ENCODE results near the gene GPC3.

The GPC3 gene

DNA sequence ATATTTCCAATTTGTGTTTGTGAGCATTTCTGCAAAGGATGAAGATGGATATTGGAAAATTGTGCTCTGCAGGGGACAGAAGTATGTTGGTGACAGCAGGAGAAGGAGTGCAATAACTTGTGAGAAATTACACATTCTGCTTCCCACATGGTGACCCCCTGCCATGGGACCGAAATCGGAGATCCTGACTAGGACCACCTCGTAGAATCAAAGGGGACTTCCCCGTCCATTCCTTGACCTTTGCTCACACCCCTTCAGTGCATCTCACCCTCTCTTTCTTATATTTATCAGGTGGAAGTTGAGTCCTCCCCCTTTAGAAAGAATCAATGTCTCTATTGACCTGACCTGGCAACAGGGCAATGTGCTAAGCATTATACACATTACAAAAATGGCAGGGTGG lies 451.2 kb downstream of the GPC3 start:
- Histone ChIP-seq H3K79me2 (ENCODE audit: insufficient read depth, low read length) (no peaks in the 10 kb centered on the region), H3K27ac (ENCODE audit: low read depth, low read length, poor library complexity, severe bottlenecking) (no peak overlapping the region), H3K4me2 (ENCODE audit: low read length) (no peak overlapping the region), H3K27me3 (ENCODE audit: insufficient read depth, low read length) (no peaks in the 10 kb centered on the region), H3F3A (ENCODE audit: insufficient read depth, low read length) (no peaks in the 10 kb centered on the region), H3K4me1 (ENCODE audit: insufficient read depth, low read length, severe bottlenecking) (no peaks in the 10 kb centered on the region), H3K9me2 (ENCODE audit: low read depth, low read length) (no peaks in the 10 kb centered on the region), H2AFZ (ENCODE audit: low read length) (no peak overlapping the region), H4K20me1 (ENCODE audit: insufficient read depth, low read length) (no peaks in the 10 kb centered on the region), H3K9me3 (ENCODE audit: low read length) (no peaks in the 10 kb centered on the region), H3K9ac (ENCODE audit: low read length) (no peak overlapping the region), H3K36me3 (ENCODE audit: insufficient read depth, low read length) (no peaks in the 10 kb centered on the region), H3K4me3 (ENCODE audit: low read depth, low read length, poor library complexity, severe bottlenecking) (no peak overlapping the region)
- no peak for TF ChIP-seq EZH2 (IDR thresholded peaks at IDR 0.05; ENCODE audit: borderline replicate concordance, low read length)
- TF ChIP-seq, protein P1, sequence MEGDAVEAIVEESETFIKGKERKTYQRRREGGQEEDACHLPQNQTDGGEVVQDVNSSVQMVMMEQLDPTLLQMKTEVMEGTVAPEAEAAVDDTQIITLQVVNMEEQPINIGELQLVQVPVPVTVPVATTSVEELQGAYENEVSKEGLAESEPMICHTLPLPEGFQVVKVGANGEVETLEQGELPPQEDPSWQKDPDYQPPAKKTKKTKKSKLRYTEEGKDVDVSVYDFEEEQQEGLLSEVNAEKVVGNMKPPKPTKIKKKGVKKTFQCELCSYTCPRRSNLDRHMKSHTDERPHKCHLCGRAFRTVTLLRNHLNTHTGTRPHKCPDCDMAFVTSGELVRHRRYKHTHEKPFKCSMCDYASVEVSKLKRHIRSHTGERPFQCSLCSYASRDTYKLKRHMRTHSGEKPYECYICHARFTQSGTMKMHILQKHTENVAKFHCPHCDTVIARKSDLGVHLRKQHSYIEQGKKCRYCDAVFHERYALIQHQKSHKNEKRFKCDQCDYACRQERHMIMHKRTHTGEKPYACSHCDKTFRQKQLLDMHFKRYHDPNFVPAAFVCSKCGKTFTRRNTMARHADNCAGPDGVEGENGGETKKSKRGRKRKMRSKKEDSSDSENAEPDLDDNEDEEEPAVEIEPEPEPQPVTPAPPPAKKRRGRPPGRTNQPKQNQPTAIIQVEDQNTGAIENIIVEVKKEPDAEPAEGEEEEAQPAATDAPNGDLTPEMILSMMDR (IDR thresholded peaks at IDR 0.05; ENCODE audit: low read length): no peak

- no peak overlapping the region for H2AFZ ChIP-seq (ENCODE audit: low read length)
- TF ChIP-seq, protein P1 (IDR thresholded peaks at IDR 0.05; ENCODE audit: low read length): no peak
- TF ChIP-seq EZH2 (IDR thresholded peaks at IDR 0.05; ENCODE audit: borderline replicate concordance, low read length): no peak
- H3K4me2 ChIP-seq (ENCODE audit: low read length): no peak overlapping the region
- no peaks in the 10 kb centered on the region for H3K36me3 ChIP-seq (ENCODE audit: insufficient read depth, low read length)
- H3K27me3 ChIP-seq (ENCODE audit: insufficient read depth, low read length): no peaks in the 10 kb centered on the region
- H3K4me1 ChIP-seq (ENCODE audit: insufficient read depth, low read length, severe bottlenecking): no peaks in the 10 kb centered on the region
- H3F3A ChIP-seq (ENCODE audit: insufficient read depth, low read length): no peaks in the 10 kb centered on the region
- H3K9me2 ChIP-seq (ENCODE audit: low read depth, low read length): no peaks in the 10 kb centered on the region
- no peaks in the 10 kb centered on the region for H3K79me2 ChIP-seq (ENCODE audit: insufficient read depth, low read length)
- no peaks in the 10 kb centered on the region for H3K9me3 ChIP-seq (ENCODE audit: low read length)
- H3K4me3 ChIP-seq (ENCODE audit: low read depth, low read length, poor library complexity, severe bottlenecking): no peak overlapping the region
- H3K9ac ChIP-seq (ENCODE audit: low read length): no peak overlapping the region
- no peaks in the 10 kb centered on the region for H4K20me1 ChIP-seq (ENCODE audit: insufficient read depth, low read length)
- H3K27ac ChIP-seq (ENCODE audit: low read depth, low read length, poor library complexity, severe bottlenecking): no peak overlapping the region
These were observed 452.1 kb downstream of the GPC3 start for GRCh38 chrX:133533249-133533648.

GRCh38 chrX:133530960-133531359 lies 454.4 kb downstream of the GPC3 start:
- Histone ChIP-seq H3K4me3 (ENCODE audit: low read depth, low read length, poor library complexity, severe bottlenecking) (no peak overlapping the region), H3F3A (ENCODE audit: insufficient read depth, low read length) (no peaks in the 10 kb centered on the region)

More at GRCh38 chrX:133530960-133531359, 454.4 kb downstream of the GPC3 start:
- Histone ChIP-seq H3K4me1 (ENCODE audit: insufficient read depth, low read length, severe bottlenecking) (no peaks in the 10 kb centered on the region), H3K4me2 (ENCODE audit: low read length) (no peak overlapping the region), H3K27me3 (ENCODE audit: insufficient read depth, low read length) (no peaks in the 10 kb centered on the region), H3K27ac (ENCODE audit: low read depth, low read length, poor library complexity, severe bottlenecking) (no peak overlapping the region), H3K79me2 (ENCODE audit: insufficient read depth, low read length) (no peaks in the 10 kb centered on the region), H3K9ac (ENCODE audit: low read length) (no peak overlapping the region), H3K9me2 (ENCODE audit: low read depth, low read length) (no peaks in the 10 kb centered on the region), H4K20me1 (ENCODE audit: insufficient read depth, low read length) (no peaks in the 10 kb centered on the region), H3K9me3 (ENCODE audit: low read length) (no peaks in the 10 kb centered on the region), H3K36me3 (ENCODE audit: insufficient read depth, low read length) (no peaks in the 10 kb centered on the region), H2AFZ (ENCODE audit: low read length) (no peak overlapping the region)
- no peak for TF ChIP-seq EZH2 (IDR thresholded peaks at IDR 0.05; ENCODE audit: borderline replicate concordance, low read length)
- TF ChIP-seq, protein P1 (IDR thresholded peaks at IDR 0.05; ENCODE audit: low read length): no peak
